Epithelial cell of alveolus of lung (primary cell): ENCODE data around the gene DNAJC10. TPM values are rescaled to one million over a fixed set of nuclear protein-coding genes. Genes with fewer than 3 reads are reported as not detected.

Experiments used
- total RNA-seq: library from RNA; depleted of rRNA; stranded (reverse); fragments of >200 nt; gene quantifications from 2 replicates; pipeline ENCODE4 v1.2.1, GENCODE V29; 2015

The DNAJC10 gene, protein sequence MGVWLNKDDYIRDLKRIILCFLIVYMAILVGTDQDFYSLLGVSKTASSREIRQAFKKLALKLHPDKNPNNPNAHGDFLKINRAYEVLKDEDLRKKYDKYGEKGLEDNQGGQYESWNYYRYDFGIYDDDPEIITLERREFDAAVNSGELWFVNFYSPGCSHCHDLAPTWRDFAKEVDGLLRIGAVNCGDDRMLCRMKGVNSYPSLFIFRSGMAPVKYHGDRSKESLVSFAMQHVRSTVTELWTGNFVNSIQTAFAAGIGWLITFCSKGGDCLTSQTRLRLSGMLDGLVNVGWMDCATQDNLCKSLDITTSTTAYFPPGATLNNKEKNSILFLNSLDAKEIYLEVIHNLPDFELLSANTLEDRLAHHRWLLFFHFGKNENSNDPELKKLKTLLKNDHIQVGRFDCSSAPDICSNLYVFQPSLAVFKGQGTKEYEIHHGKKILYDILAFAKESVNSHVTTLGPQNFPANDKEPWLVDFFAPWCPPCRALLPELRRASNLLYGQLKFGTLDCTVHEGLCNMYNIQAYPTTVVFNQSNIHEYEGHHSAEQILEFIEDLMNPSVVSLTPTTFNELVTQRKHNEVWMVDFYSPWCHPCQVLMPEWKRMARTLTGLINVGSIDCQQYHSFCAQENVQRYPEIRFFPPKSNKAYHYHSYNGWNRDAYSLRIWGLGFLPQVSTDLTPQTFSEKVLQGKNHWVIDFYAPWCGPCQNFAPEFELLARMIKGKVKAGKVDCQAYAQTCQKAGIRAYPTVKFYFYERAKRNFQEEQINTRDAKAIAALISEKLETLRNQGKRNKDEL
- 33.9 and 103 TPM in 2 replicates for total RNA-seq

DNA sequence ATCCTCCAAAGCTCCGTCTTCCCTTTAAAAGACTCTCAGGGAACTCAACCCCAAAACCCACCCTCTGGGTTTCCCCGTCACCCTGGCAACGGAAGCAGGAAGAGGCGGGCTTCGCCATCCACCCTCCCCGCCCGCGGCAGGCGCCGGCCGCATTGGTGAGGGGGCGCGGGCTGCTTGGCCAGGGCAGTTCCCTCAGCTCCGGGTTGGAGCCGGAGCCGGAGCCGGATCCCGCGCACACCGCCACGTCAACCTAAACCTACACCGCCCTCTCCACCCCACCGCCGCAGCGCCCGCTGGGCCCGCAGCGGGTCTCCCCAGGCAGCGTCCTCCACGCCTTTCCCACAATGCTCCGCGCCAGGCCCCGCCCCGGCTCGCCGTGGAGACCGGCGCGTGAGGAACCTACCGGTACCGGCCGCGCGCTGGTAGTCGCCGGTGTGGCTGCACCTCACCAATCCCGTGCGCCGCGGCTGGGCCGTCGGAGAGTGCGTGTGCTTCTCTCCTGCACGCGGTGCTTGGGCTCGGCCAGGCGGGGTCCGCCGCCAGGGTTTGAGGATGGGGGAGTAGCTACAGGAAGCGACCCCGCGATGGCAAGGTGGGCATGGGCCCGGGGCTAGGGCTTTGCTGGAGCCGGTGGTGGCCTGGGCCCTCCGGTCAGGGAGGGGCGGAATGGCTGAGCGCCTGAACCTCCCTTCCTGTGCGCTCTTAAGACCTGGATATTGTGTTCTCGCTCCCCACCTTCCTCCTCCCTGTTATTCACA, at the start of gene DNAJC10:
Gene DNAJC10, plus strand, starts transcription at position 366 of the 758 bp plus-strand sequence. CDS start 1,830 bp downstream, outside the sequence.

Other genes with a start within 250 kb of the DNAJC10 start
- 0.52 and 0.64 TPM in 2 replicates for gene FRZB, start 150.4 kb downstream of the DNAJC10 start, total RNA-seq